Mesothelial cell of epicardium (in vitro differentiated cells): Measurements from ENCODE around the gene MYOF. TPM values are rescaled to one million over a fixed set of nuclear protein-coding genes. Genes with fewer than 3 reads are reported as not detected.

Source experiments
- DNase-seq, 2 experiments: peaks; one replicate each; pipeline ENCODE4 v3.0.0; 2021; ENCODE audit warnings: low spot score in 2 of 2; ENCODE audit not compliant: unreplicated experiment in 2 of 2
- H3K27ac Mint-ChIP-seq: 2 replicates; pipeline ENCODE4 v1.8.0; 2021; ENCODE audit warnings: mixed read lengths
- H3K27me3 Mint-ChIP-seq: 2 replicates; pipeline ENCODE4 v1.8.0; 2021; ENCODE audit warnings: low read depth, mixed read lengths
- H3K36me3 Mint-ChIP-seq: 2 replicates; pipeline ENCODE4 v1.8.0; 2021; ENCODE audit warnings: mixed read lengths
- H3K4me1 Mint-ChIP-seq: 2 replicates; pipeline ENCODE4 v1.8.0; 2021; ENCODE audit warnings: mixed read lengths
- H3K4me3 Mint-ChIP-seq: 2 replicates; pipeline ENCODE4 v1.8.0; 2021; ENCODE audit warnings: mild to moderate bottlenecking, moderate library complexity, mixed read lengths
- H3K9me3 Mint-ChIP-seq: 2 replicates; pipeline ENCODE4 v1.8.0; 2021; ENCODE audit warnings: mixed read lengths
- CTCF ChIP-seq: fragments of 200-600 bp; sonication (generic); IDR thresholded peaks from one replicate; pipeline ENCODE4 v1.5.0; 2021; ENCODE audit warnings: antibody characterized with exemption; ENCODE audit not compliant: unreplicated experiment
- total RNA-seq: library from RNA; stranded (reverse); gene quantifications from 3 replicates; pipeline ENCODE4 v1.2.1, GENCODE V29; 2021

MYOF gene
- total RNA-seq, 1 donor from 2014 or later, result 56.0 TPM

GRCh38 chr10:93452143-93452542, 30.0 kb downstream of the MYOF start:
- Mint-ChIP-seq H3K4me1 (peaks cover 31% of the 10 kb centered on the region), H3K9me3 (no peaks in the 10 kb centered on the region), H3K36me3 (peaks cover 9% of the 10 kb centered on the region), H3K4me3 (no peak overlapping the region), H3K27me3 (no peaks in the 10 kb centered on the region), H3K27ac (peak overlapping the region; percentile 71)
- no peak for TF ChIP-seq CTCF
- no peak for DNase-seq

GRCh38 chr10:93451244-93451947, 30.7 kb downstream of the MYOF start:
- no peak overlapping the region for H3K4me3 Mint-ChIP-seq
- peaks cover 6% of the 10 kb centered on the region for H3K36me3 Mint-ChIP-seq
- H3K27me3 Mint-ChIP-seq, result no peaks in the 10 kb centered on the region
- H3K9me3 Mint-ChIP-seq, result no peaks in the 10 kb centered on the region
- no peak for TF ChIP-seq CTCF
- DNase-seq, result no peak
- peak overlapping the region; percentile 65 for H3K27ac Mint-ChIP-seq
- H3K4me1 Mint-ChIP-seq, result peaks cover 31% of the 10 kb centered on the region

GRCh38 chr10:93447970-93448369, 34.2 kb downstream of the MYOF start:
- TF ChIP-seq CTCF, result no peak
- no peaks in the 10 kb centered on the region for H3K27me3 Mint-ChIP-seq
- no peak overlapping the region for H3K4me3 Mint-ChIP-seq
- no peak for DNase-seq
- H3K36me3 Mint-ChIP-seq, result peaks cover 6% of the 10 kb centered on the region
- no peaks in the 10 kb centered on the region for H3K9me3 Mint-ChIP-seq
- peak overlapping the region; percentile 99 for H3K27ac Mint-ChIP-seq
- peaks cover 56% of the 10 kb centered on the region for H3K4me1 Mint-ChIP-seq

- no peak for DNase-seq
- Mint-ChIP-seq H3K27ac (peak overlapping the region; percentile 99), H3K4me3 (no peak overlapping the region), H3K36me3 (peaks cover 4% of the 10 kb centered on the region), H3K9me3 (no peaks in the 10 kb centered on the region), H3K27me3 (no peaks in the 10 kb centered on the region), H3K4me1 (peaks cover 57% of the 10 kb centered on the region)
- TF ChIP-seq CTCF, result no peak
Observed at GRCh38 chr10:93447019-93447418, 35.1 kb downstream of the MYOF start.

DNA sequence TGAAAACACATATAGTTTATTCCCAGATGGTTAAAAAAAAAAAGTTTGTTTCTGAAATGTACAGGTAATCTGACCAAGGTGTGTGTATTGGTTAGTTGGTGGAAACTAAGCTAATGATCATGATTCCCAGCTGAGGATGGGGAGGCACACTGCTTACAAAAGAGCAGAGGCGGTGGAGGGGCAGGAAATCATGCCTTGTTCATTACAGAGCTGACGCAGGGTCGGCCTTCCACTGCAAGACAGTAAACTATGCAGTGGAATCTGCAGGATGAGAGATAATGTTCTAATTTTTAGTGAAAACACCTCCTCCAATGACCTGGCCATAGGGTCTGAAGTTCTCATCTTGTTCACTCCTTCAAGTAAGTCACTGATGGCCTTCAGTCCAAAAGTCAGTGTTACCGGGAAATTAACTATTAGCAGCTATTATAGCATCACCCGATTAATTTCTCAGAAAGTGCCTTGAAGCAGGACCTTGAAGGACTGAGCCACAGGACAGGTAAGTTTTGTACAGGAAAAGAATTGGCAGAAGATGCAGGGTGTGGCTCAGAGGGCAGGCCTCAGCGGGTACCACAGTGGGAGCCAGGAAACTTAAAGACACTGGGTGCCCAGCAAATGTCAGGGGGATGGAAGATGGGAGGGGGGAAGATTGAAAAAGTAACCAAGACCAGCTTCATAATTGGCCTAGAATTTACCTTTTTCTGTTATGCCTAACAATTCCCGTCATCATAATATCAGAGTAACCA, 36.0 kb downstream of the MYOF start:
- DNase-seq, result no peak
- no peaks in the 10 kb centered on the region for H3K36me3 Mint-ChIP-seq
- peaks cover 56% of the 10 kb centered on the region for H3K4me1 Mint-ChIP-seq
- peak overlapping the region; percentile 99 for H3K27ac Mint-ChIP-seq
- no peaks in the 10 kb centered on the region for H3K9me3 Mint-ChIP-seq
- TF ChIP-seq CTCF, result no peak
- H3K27me3 Mint-ChIP-seq, result no peaks in the 10 kb centered on the region
- H3K4me3 Mint-ChIP-seq, result no peak overlapping the region
